IPS-NIHi11 (cell line): ENCODE data around the gene CPXM1.

ENCODE experiments used
- DNase-seq: peaks from one replicate; pipeline ENCODE4 v3.0.0; 2012; ENCODE audit warnings: mixed read lengths, low spot score

The CPXM1 gene

GRCh38 chr20:2748551-2749342 lies 51.7 kb downstream of the CPXM1 start:
- peak; percentile 52 for DNase-seq

GRCh38 chr20:2747676-2748235 lies 52.7 kb downstream of the CPXM1 start:
- DNase-seq = no peak

GRCh38 chr20:2746636-2747265 lies 53.7 kb downstream of the CPXM1 start:
- DNase-seq = no peak

- DNase-seq = no peak
Observed at GRCh38 chr20:2745936-2746635, 54.3 kb downstream of the CPXM1 start.

DNA sequence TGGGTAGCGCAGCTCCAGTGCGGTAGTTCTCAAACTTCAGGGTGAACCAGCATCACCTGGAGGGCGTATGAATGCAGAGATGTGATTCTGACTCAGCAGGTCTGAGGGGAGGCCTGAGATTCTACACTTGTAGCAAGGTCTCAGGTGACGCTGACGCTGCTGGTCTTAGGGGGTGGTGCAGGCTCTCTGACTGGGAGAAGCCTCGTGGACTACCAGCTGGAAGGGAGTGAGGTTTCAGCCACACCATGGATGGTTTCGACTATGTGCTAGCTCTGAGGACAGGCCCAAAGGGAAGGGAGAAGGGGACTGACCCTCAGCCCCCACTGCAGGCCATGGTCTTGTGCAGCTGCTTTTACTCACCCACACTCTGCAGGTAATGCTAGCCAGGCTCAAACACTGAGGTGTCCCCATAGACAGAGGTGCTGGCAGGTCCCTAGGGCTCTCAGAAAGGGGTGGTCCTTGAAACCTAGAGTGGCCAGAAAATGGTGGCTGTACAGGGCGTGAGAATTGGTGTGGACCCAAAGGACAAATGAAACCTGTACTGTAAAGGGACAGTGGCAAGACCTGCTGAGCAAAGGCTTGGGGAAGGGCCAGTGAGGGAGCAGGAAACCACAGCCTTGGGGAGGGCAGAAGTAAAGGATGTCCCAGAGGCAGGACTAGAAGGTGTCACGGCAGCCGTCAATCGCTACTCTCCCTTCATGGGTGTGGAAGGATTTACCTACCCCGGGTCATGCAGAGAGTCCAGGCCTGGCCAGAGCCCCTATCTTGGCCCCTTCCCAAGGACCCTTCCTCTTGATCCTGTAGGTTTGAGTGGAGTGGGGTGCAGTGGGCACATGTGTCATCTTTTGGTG lies 55.1 kb downstream of the CPXM1 start:
- no peak for DNase-seq
